ENCODE data around the gene REEP5.
"Not testable (repeated sequence)": the region's sequence is repeated elsewhere in the genome, so short reads cannot be mapped to it uniquely, and the experiment has no call there.

REEP5 gene

DNA sequence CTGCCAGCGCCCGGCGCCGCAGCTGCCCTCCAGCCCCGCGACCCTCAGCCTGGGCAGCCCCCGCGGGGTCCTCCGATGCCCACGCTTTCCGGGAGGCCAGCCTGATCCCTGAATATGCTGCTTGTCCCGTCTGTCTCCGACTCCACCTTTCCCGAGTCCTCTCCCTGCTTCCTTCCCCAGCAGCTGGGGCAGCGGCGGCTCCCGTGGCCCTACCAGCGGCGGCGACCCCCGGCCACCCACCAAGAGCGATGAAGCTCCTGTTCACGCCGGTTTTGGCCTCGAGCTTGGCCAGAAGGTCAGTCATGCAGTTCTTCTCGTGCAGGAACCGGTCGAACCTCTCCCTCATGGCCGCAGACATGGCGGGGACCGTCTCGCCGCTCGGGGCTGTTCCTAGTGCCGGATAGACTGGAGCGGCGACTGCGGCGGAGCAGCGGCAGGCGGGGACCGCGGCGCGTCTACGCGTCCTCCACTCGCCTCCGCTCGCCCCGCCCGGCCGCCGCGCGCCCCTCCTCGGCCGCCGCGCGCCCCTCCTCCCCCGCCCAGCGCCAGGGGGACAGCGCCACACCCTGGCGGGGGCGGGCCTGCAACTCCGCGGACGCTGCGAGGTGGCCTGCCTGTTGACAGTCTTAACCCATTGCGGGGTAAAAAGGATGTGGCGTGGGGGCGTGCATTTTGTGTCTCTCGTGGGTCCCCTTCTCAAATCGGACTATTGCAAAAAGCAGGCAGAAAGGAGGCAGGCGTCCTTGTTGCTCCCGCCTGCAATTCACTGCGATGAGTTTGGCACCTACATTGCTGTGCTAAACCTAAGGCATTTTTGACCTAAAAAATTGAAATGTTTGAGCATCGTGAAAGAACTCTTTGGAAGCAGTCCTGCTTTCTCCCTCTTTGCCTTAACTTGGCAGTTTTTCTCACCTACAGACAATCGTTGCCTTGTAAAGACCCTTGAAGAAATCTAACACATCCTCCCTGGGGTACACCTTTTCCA is at the start of gene REEP5:
REEP5 (minus strand) TSS at position 395 of the 985 bp plus-strand sequence; CDS start at position 358, 37 bp downstream.
- no peak for FAIRE-seq

GRCh38 chr5:112971276-112971675 is 49.2 kb upstream of the REEP5 start:
- FAIRE-seq: no peak

GRCh38 chr5:112968411-112969106 is 46.5 kb upstream of the REEP5 start:
- no peak for FAIRE-seq

DNA sequence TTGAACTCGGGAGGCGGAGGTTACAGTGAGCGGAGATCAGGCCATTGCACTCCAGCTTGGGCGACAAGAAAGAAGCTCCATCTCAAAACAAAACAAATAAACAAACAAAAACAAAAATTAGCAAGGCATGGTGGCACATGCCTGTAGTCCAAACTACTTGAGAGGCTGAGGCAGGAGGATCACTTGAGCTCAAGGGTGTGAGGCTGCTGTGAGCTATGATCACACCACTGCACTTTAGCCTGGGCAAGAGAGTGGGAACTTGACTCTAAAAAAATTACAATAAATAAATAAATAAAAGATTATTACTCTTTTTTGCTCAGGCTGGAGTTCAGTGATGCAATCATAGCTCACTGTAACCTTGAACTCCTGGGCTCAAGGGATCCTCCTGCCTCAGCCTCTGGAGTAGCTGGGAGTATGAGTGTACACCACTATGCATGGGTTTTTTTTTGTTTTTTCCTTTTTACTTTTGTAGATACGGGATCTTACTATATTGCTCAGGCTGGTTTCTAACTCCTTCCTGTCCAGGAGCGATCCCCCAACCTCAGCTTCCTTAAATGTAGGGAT is 45.6 kb upstream of the REEP5 start:
- no peak for FAIRE-seq

DNA sequence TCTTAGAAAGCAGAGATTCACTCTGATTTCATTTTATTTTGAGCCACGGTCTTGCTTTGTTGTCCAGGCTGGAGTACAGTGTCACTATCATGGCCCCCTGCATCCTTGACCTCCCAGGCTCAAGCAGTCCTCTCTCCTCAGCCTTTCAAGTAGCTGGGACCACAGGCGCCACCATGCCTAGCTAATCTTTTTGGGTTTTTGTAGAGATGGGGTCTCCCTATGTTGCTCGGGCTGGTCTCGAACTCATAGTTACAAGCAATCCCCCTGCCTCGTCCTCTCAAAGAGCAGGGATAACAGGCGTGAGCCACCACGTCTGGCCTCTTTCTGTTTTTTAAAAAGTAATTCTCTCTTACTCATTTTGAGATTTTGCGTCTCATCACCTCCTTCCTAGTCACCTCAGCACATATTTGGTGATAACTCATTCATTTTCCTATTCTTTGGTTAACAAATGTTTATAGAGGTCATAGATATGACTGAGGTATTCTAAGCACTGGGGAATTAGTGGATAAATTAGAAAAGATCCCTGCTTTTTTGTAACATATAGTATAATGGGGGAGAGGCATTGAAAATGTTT is 43.8 kb upstream of the REEP5 start:
- no peak for FAIRE-seq

DNA sequence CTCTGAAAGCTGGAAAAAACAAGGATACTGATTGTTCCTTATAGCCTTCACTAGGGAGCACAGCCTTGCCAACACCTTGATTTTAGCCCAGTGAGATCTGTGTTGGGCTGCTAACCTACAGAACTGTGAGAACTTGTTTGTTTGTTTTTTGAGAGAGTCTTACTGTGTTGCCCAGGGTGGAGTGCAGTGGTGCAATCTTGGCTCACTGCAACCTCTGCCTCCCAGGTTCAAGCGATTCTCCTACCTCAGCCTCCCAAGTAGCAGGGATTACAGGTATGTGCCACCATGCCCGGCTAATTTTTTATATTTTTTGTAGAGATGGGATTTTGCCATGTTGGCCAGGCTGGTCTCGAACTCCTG is 41.3 kb upstream of the REEP5 start:
- not testable (repeated sequence) for FAIRE-seq

DNA sequence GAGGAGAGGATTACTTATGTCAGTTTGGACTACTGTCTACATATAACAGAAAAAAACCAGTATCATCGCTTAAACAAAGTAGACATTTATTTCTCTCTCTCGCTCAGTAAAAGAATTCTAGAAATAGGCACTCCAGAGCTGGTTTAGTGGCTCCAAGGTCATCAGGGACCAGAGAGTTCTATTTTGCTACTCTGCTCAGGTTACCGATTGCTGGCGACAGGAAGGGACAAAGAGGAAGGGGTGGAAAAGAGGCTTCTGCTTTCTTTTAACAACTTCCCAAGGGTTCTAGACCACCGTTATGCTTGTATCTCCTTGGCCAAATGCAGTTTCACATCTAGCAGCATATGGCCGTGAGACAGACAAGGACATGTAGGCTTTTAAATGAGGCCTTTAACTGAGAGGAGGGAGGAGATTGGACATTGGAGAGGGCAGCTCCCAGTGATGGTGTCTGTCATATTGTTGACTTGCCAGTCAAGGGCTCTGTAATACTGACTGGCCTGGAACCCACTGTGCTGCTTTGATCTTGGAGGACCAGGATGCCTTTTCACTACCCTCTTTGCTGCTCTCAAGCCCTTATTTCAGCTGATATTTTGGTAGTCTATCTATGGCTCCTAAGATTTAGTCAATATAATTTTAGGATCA is 39.0 kb upstream of the REEP5 start:
- no peak for FAIRE-seq

GRCh38 chr5:112960315-112960714 is 38.3 kb upstream of the REEP5 start:
- no peak for FAIRE-seq

DNA sequence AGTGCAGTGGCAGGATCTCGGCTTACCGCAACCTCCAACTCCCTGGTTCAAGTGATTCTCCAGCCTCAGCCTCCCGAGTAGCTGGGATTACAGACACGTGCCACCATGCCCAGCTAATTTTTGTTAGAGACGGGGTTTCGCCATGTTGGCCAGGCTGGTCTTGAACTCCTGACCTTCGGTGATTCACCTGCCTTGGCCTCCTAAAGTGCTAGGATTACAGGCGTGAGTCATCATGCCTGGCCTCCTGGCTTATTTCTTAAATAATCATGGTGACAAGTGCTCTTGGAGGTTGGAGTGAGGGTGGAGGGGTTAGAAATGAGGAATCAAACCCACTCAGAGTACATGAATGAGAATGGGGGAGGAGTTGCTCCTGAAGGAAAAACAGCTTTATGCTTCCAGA is 37.8 kb upstream of the REEP5 start:
- FAIRE-seq: not testable (repeated sequence)

GRCh38 chr5:112958093-112959088 is 36.4 kb upstream of the REEP5 start:
- FAIRE-seq: no peak

DNA sequence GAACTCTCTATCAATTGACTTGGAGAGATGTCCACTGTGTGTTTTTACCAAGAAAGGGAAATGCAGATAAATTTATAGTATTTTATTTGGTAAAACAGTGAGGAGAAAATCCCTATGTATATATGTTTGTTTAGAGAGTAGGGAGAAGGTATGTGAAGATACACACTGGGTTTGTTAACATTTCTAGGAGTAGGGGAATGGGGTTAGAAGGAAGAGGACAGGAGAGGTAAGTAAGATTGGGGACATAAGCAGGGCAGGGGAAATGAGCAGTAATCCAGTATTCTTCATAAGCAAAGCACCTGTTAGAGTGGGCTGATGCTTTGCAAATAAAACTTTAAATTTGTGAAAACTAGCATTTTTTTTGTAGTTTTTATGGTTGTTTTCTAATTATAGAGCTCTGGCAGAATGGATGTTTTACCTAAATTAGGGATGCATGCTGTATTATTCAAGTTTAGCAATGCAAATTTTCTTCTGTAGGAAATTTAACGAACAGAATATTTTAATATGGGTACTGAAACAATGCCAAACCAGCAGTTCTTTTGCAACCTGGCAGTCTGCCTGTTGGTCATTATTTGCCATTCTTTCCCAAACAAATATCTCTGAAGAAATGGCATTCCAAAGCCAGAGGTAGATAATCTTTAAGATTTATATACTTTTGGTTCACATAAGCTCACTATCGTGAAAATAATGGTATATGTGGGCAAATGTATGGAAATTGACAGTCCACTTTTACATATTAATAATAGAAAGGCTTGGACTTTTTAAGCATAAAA is 35.2 kb upstream of the REEP5 start:
- no peak for FAIRE-seq

DNA sequence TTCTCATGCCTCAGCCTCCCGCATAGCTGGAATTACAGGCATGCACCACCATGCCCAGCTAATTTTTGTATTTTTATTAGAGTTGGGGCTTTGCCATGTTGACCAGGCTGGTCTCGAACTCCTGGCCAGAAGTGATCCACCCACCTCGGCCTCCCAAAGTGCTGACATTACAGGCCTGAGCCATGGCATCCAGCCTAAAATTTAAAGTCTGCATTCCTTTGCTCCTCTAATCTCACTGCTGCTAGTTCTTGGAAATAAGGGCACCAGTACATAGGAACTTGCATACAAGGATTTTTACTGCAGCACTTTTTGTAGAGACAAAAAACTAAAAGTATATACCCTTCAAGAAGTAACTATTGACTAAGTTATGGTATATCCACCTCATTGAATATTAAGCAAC is 34.6 kb upstream of the REEP5 start:
- FAIRE-seq: no peak

- FAIRE-seq: no peak
Measured at GRCh38 chr5:112951124-112951702, 29.2 kb upstream of the REEP5 start.

DNA sequence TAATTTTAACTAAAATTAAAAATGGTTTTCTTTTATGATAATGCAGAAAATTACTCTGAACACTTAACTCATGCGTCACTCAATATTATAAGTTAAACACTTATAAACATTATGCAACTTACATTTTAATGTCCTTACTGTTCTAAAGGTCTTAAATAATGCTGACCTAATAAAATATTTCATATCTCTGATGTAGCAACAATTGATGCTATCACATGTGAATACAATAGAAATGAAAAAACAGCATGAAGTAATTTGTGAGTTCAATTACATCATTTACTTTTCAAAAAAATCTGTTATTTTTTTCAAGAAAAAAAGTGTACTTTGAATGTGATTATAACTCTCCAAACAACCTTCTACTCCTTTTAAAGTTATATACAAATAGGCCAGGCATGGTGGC is 26.4 kb upstream of the REEP5 start:
- no peak for FAIRE-seq

GRCh38 chr5:112940670-112941069 is 18.6 kb upstream of the REEP5 start:
- no peak for FAIRE-seq

DNA sequence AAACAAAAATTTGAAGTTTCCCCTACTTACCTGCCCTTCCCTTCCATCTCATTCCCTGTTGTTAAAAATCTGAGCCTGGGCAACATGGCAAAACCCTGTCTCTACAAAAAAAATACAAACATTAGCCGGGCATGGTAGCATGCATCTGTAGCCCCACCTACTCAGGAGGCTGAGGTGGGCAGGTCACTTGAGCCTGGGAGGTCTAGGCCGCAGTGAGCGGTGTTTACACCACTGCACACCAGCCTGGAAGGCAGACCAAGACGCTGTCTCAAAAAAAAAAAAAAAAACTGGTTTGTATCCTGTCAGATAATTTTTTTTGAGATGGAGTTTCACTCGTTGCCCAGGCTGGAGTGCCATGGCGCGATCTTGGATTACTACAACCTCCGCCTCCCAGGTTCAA is 16.3 kb upstream of the REEP5 start:
- FAIRE-seq: no peak

DNA sequence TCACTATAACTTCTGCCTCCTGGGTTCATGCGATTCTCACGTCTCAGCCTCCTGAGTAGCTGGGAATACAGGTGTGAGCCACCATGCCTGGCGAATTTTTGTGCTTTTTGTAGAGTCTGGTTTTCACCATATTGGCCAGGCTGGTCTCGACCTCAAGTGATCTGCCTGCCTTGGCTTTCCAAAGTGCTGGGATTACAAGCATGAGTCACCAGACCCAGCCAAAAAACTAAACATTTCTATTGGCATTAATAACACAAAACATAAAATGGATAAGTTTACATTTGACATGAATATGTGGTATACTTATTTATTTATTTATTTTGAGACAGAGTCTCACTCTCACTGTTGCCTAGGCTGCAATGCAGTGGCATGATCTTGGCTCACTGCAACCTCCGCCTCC is 13.6 kb upstream of the REEP5 start:
- FAIRE-seq: no peak

GRCh38 chr5:112934366-112934663 is 12.3 kb upstream of the REEP5 start:
- no peak for FAIRE-seq

DNA sequence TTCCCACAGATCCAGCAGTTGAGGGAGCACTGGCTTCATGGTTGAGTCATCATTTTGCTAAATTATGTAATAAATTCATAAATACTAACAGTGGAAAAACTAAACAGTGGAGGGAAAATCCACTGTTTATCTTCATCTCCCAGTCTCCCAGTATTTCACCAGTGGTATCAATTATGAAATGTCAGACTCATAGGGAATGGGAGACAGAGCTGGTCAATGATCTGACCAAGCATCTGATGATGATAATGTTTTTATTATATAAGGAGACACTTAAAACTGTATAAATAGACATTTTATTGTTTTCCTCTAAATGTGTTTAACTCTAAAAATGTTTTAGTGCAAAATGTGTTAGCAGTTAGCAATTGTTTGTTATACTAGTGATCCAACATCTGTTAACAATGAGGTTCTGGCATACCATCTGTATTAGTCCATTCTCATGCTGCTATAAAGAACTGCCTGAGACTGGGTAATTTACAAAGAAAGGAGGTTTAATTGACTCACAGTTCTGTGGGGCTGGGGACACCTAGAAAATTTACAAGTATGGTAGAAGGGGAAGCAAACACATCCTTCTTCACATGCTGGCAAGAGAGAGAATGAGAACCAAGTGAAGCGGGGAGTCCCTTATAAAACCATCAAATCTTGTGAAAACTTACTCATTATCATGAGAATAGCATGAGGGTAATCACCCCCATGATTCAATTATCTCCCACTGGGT is 11.8 kb upstream of the REEP5 start:
- no peak for FAIRE-seq

GRCh38 chr5:112933105-112933504 is 11.1 kb upstream of the REEP5 start:
- FAIRE-seq: no peak
